Activated naive CD8-positive, alpha-beta T cell treated with anti-CD3 and anti-CD28 coated beads, Interleukin-2, amount 10 ng/mL, durations not matched to agents 7 days and 5 days (primary cell): Measurements from ENCODE around the gene DUSP22. TPM values are rescaled to one million over a fixed set of nuclear protein-coding genes. Genes with fewer than 3 reads are reported as not detected.

ENCODE experiments used
- ATAC-seq: fragments of 150-1000 bp; cut with Tn5 transposase; one replicate; pipeline ENCODE4 v1.10.0; 2021; ENCODE audit warnings: low read depth, moderate library complexity
- POLR2A ChIA-PET: fragments of 350-600 bp; sonication (Branson Sonifier 250); formaldehyde crosslinking; loops from one replicate; lab custom pipeline; 2021; ENCODE audit warnings: antibody characterized with exemption; lab: Charles Lee
- DNase-seq: peaks from one replicate; pipeline ENCODE4 v3.0.0; 2021
- H3K27ac Mint-ChIP-seq: one replicate; pipeline ENCODE4 v1.8.0; 2022; ENCODE audit warnings: mild to moderate bottlenecking, mixed read lengths
- H3K27me3 Mint-ChIP-seq: one replicate; pipeline ENCODE4 v1.8.0; 2022; ENCODE audit warnings: mild to moderate bottlenecking, moderate library complexity, mixed read lengths
- H3K36me3 Mint-ChIP-seq: one replicate; pipeline ENCODE4 v1.8.0; 2021; ENCODE audit warnings: mild to moderate bottlenecking, mixed read lengths
- H3K4me1 Mint-ChIP-seq: one replicate; pipeline ENCODE4 v1.8.0; 2021; ENCODE audit warnings: mixed read lengths
- H3K4me3 Mint-ChIP-seq: one replicate; pipeline ENCODE4 v1.8.0; 2022; ENCODE audit warnings: mild to moderate bottlenecking, moderate library complexity, mixed read lengths
- H3K9me3 Mint-ChIP-seq: one replicate; pipeline ENCODE4 v1.8.0; 2021; ENCODE audit warnings: mixed read lengths
- total RNA-seq, 2 experiments: library from RNA; stranded (reverse); gene quantifications; one replicate each; pipeline ENCODE4 v1.2.3, GENCODE V29; 2021

Gene DUSP22
- total RNA-seq, 2 experiments from 2014 or later = 49.1 to 50.4 TPM

GRCh38 chr6:328924-329323 is 36.6 kb downstream of the DUSP22 start:
- peaks cover 3% of the 10 kb centered on the region for H3K36me3 Mint-ChIP-seq
- no peaks in the 10 kb centered on the region for H3K9me3 Mint-ChIP-seq
- no peak overlapping the region for H3K27ac Mint-ChIP-seq
- POLR2A ChIA-PET = interaction anchor here (1.2 to 1.3 kb wide), 2 partner anchors 9 to 36 kb away, joined by 3 to 6 read pairs; no protein-coding TSS in a partner anchor
- no peak overlapping the region for H3K4me3 Mint-ChIP-seq
- ATAC-seq (no peak), DNase-seq (no peak)
- H3K27me3 Mint-ChIP-seq = no peaks in the 10 kb centered on the region
- H3K4me1 Mint-ChIP-seq = peaks cover 9% of the 10 kb centered on the region

- DNase-seq (no peak), ATAC-seq (no peak)
- no peak overlapping the region for H3K4me3 Mint-ChIP-seq
- POLR2A ChIA-PET = no interaction called here
- H3K36me3 Mint-ChIP-seq = peaks cover 3% of the 10 kb centered on the region
- no peak overlapping the region for H3K27ac Mint-ChIP-seq
- H3K9me3 Mint-ChIP-seq = no peaks in the 10 kb centered on the region
- no peaks in the 10 kb centered on the region for H3K27me3 Mint-ChIP-seq
- peaks cover 9% of the 10 kb centered on the region for H3K4me1 Mint-ChIP-seq
Observed at GRCh38 chr6:329888-330691, 37.8 kb downstream of the DUSP22 start.

- Mint-ChIP-seq H3K27me3 (no peaks in the 10 kb centered on the region), H3K27ac (no peak overlapping the region), H3K4me1 (peaks cover 12% of the 10 kb centered on the region), H3K36me3 (peaks cover 3% of the 10 kb centered on the region), H3K4me3 (no peak overlapping the region), H3K9me3 (no peaks in the 10 kb centered on the region)
- no peak for ATAC-seq
- POLR2A ChIA-PET = interaction anchor here (0.9 kb wide), 1 partner anchor 8 kb away, joined by 3 read pairs; no protein-coding TSS in a partner anchor
- DNase-seq = no peak
Observed at GRCh38 chr6:330948-331347, 38.7 kb downstream of the DUSP22 start.

GRCh38 chr6:331622-332521 is 39.6 kb downstream of the DUSP22 start:
- Mint-ChIP-seq H3K36me3 (no peaks in the 10 kb centered on the region), H3K4me1 (peaks cover 20% of the 10 kb centered on the region), H3K9me3 (no peaks in the 10 kb centered on the region), H3K4me3 (no peak overlapping the region), H3K27me3 (no peaks in the 10 kb centered on the region), H3K27ac (no peak overlapping the region)
- DNase-seq = no peak
- no peak for ATAC-seq
- POLR2A ChIA-PET = interaction anchor here (0.7 to 1.1 kb wide), 4 partner anchors 9 to 109 kb away, joined by 3 to 5 read pairs (median 4); partner anchors contain the start of gene IRF4

- no peak for DNase-seq
- POLR2A ChIA-PET = interaction anchor here (0.7 to 1.3 kb wide), 5 partner anchors 10 to 110 kb away, joined by 3 to 5 read pairs (median 4); partner anchors contain the start of gene IRF4
- Mint-ChIP-seq H3K27ac (no peak overlapping the region), H3K9me3 (no peaks in the 10 kb centered on the region), H3K4me3 (no peak overlapping the region), H3K36me3 (no peaks in the 10 kb centered on the region), H3K27me3 (no peaks in the 10 kb centered on the region), H3K4me1 (peaks cover 24% of the 10 kb centered on the region)
- ATAC-seq = no peak
Observed at GRCh38 chr6:332671-333070, 40.4 kb downstream of the DUSP22 start.

- H3K36me3 Mint-ChIP-seq = no peaks in the 10 kb centered on the region
- H3K9me3 Mint-ChIP-seq = no peaks in the 10 kb centered on the region
- H3K4me3 Mint-ChIP-seq = no peak overlapping the region
- H3K27ac Mint-ChIP-seq = no peak overlapping the region
- ATAC-seq (no peak), DNase-seq (no peak)
- no peaks in the 10 kb centered on the region for H3K27me3 Mint-ChIP-seq
- H3K4me1 Mint-ChIP-seq = peaks cover 26% of the 10 kb centered on the region
- POLR2A ChIA-PET = interaction anchor here (0.9 to 1.3 kb wide), 3 partner anchors 11 to 89 kb away, joined by 3 to 5 read pairs (median 4); no protein-coding TSS in a partner anchor
Observed at GRCh38 chr6:333379-334002, 41.2 kb downstream of the DUSP22 start.

- H3K27me3 Mint-ChIP-seq = no peaks in the 10 kb centered on the region
- H3K4me1 Mint-ChIP-seq = peaks cover 39% of the 10 kb centered on the region
- POLR2A ChIA-PET = no interaction called here
- no peak overlapping the region for H3K4me3 Mint-ChIP-seq
- no peaks in the 10 kb centered on the region for H3K9me3 Mint-ChIP-seq
- peaks cover 1% of the 10 kb centered on the region for H3K36me3 Mint-ChIP-seq
- H3K27ac Mint-ChIP-seq = no peak overlapping the region
- DNase-seq = no peak
- ATAC-seq = no peak
Observed at GRCh38 chr6:334536-335510, 42.5 kb downstream of the DUSP22 start.

GRCh38 chr6:335572-335971 is 43.3 kb downstream of the DUSP22 start:
- no peaks in the 10 kb centered on the region for H3K27me3 Mint-ChIP-seq
- H3K4me3 Mint-ChIP-seq = no peak overlapping the region
- no peak for DNase-seq
- H3K36me3 Mint-ChIP-seq = peaks cover 1% of the 10 kb centered on the region
- H3K27ac Mint-ChIP-seq = peak overlapping the region; percentile 58
- no peaks in the 10 kb centered on the region for H3K9me3 Mint-ChIP-seq
- POLR2A ChIA-PET = no interaction called here
- peaks cover 45% of the 10 kb centered on the region for H3K4me1 Mint-ChIP-seq
- ATAC-seq = no peak

GRCh38 chr6:336159-337114 is 44.1 kb downstream of the DUSP22 start:
- POLR2A ChIA-PET = interaction anchor here (2.1 to 7.8 kb wide), 2 partner anchors 43 to 56 kb away, joined by 12 to 94 read pairs; partner anchors contain the start of genes DUSP22 and IRF4
- Mint-ChIP-seq H3K4me1 (peaks cover 51% of the 10 kb centered on the region), H3K9me3 (no peaks in the 10 kb centered on the region), H3K4me3 (peak overlapping the region; percentile 91), H3K27ac (peak overlapping the region; percentile 87), H3K36me3 (peaks cover 2% of the 10 kb centered on the region), H3K27me3 (no peaks in the 10 kb centered on the region)
- DNase-seq (no peak), ATAC-seq (peak; percentile 44)

GRCh38 chr6:337805-338368 is 45.6 kb downstream of the DUSP22 start:
- peak; percentile 49 for DNase-seq
- peaks cover 63% of the 10 kb centered on the region for H3K4me1 Mint-ChIP-seq
- peak; percentile 65 for ATAC-seq

GRCh38 chr6:338815-339262 is 46.6 kb downstream of the DUSP22 start:
- peaks cover 63% of the 10 kb centered on the region for H3K4me1 Mint-ChIP-seq
- peak; percentile 52 for ATAC-seq
- no peaks in the 10 kb centered on the region for H3K27me3 Mint-ChIP-seq
- peak overlapping the region; percentile 98 for H3K27ac Mint-ChIP-seq
- POLR2A ChIA-PET = interaction anchor here (0.8 to 7.8 kb wide), 13 partner anchors 10 to 149 kb away, joined by 3 to 94 read pairs (median 4); partner anchors contain the start of genes DUSP22 and IRF4
- no peak for DNase-seq
- peaks cover 8% of the 10 kb centered on the region for H3K36me3 Mint-ChIP-seq
- peak overlapping the region; percentile 91 for H3K4me3 Mint-ChIP-seq
- H3K9me3 Mint-ChIP-seq = no peaks in the 10 kb centered on the region

More at GRCh38 chr6:337805-338368, 45.6 kb downstream of the DUSP22 start:
- peak overlapping the region; percentile 91 for H3K4me3 Mint-ChIP-seq
- POLR2A ChIA-PET = interaction anchor here (0.6 to 7.8 kb wide), 18 partner anchors 9 to 116 kb away, joined by 3 to 94 read pairs (median 3); partner anchors contain the start of genes DUSP22 and IRF4
- H3K27ac Mint-ChIP-seq = peak overlapping the region; percentile 87
- peaks cover 6% of the 10 kb centered on the region for H3K36me3 Mint-ChIP-seq
- no peaks in the 10 kb centered on the region for H3K9me3 Mint-ChIP-seq
- H3K27me3 Mint-ChIP-seq = no peaks in the 10 kb centered on the region
